ENCODE data around the gene BZW1.
"Not testable (repeated sequence)": the region's sequence is repeated elsewhere in the genome, so short reads cannot be mapped to it uniquely, and the experiment has no call there.

Gene BZW1

GRCh38 chr2:200794143-200794542 is 17.6 kb upstream of the BZW1 start:
- no peak for DNase-seq

- no peak for DNase-seq
Measured at GRCh38 chr2:200795028-200795440, 16.7 kb upstream of the BZW1 start.

DNA sequence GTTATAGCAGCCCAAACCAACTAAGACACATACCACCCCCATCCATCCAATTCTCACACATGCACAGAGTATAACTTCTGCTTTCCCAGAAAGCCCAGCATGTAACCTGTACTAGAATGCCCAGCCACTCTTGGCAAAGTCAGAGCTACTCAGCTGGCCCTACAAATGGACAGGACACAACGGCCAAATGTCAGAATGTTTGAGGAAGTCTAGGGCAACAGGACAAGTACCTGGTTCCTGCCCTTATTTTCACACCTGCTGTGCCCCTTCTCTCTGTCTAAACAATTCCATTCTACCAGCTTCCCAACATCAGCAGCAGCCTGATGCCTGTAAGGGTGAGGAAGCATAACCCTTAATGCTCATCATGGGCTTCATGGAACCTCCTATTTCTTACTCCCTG is 15.1 kb upstream of the BZW1 start:
- DNase-seq: no peak

DNA sequence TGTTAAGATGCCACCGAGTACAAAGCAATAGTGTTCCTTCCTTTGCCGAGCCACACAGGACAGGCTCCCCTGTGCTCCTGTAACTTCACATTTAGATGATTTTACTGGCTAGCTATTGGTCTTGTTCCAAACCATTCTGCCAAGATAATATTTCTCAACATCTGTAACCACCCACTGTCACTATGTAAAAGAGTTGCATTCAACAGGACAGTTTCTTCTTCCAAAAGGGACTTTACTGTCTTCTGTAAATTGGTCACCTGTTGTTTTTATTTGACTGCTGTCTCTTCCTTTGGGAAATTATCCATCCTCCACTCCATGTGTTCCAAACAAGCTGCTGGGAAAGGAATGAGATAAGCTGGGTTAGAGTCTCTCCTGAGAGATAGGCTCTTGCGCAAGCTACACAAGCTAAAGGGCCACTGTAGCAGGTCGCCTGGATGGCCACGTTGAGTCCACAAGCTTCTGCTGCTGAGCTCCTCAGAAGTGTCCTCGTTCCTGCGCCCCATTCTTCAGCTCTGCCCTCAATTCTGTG is 14.4 kb upstream of the BZW1 start:
- no peak for DNase-seq

DNA sequence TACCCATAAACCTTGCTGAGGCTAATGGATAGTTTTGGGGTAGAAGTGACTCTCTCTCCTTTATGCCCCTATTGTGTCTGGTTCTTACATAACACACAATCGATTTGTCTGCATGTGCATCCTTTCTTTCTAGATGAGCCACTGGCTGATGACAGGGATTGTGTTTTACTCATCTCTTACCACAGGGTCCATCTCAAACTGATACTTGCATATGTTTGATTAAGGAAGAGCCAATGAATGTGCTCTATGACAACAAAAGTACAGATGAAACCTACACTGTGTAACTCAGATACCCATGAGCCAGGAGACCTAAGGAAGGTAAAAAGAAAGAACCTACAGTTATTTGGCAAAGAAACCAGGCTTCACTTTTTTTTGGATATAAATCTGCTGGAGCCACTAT is 13.2 kb upstream of the BZW1 start:
- DNase-seq: no peak

DNA sequence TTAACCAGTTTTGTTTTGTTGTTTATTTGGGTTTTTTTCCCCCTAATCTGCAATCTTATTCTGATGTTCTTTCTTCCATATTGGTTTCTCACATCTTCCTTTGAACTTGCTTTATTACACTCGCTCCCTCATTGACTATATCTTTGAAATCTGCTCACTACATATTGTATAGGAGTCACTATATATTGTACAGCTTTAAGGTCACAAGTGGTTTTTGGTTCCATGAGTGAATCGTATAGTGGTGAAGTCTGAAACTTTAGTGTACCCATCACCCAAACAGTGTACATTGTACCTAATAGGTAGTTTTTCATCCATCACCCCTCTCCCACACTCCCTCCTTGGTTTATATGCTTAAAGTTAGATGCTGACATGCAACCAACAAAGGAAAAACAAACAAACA is 11.3 kb upstream of the BZW1 start:
- DNase-seq: no peak

DNA sequence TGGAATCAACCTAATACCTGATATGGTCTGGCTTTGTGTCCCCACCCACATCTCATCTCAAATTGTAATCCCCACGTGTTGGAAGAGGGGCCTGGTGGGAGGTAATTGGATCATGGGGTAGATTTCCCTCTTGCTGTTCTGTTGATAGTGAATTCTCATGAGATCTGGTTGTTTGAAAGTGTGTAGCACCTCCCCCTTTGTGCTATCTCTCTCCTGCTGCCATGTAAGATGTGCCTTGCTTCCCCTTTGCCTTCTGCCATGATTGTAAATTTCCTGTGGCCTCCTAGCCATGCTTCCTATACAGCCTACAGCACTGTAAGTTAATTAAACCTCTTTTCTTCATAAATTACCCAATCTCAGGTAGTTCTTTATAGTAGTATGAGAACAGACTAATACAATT is 10.3 kb upstream of the BZW1 start:
- DNase-seq: not testable (repeated sequence)

DNA sequence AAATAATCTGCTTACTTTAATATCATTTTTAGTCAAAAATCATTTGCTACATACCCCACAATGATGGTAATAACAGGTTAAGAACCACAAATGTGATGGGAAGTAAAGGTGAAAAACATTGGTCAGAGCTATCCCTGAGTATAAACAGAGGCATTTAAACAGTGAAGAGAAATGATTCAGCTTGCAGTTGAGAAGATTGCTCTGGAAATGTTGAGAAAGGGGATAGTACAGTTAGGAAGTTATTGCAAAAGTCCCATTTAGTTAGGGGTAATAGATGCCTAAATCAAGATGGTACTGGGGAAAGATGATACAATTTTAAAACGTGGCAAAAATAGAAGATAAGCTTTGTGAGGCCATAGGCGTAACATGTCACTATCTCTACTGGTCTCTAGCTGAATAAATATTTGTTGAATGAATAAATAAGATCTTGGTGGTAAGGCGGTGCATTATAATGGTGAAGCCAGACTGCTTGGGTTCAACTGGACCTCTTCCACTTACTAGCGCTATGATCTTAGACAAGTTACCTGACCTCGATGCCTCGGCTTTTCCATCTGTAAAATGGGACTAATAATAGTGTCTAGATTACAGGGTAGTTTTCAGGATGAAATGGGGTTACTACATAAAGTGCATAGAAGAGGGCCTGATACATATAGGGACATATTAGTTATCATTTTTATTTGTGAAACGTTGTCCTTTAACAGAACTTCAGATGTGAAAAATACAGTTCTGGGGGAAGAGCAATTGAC is 2.0 kb upstream of the BZW1 start:
- DNase-seq: no peak

DNA sequence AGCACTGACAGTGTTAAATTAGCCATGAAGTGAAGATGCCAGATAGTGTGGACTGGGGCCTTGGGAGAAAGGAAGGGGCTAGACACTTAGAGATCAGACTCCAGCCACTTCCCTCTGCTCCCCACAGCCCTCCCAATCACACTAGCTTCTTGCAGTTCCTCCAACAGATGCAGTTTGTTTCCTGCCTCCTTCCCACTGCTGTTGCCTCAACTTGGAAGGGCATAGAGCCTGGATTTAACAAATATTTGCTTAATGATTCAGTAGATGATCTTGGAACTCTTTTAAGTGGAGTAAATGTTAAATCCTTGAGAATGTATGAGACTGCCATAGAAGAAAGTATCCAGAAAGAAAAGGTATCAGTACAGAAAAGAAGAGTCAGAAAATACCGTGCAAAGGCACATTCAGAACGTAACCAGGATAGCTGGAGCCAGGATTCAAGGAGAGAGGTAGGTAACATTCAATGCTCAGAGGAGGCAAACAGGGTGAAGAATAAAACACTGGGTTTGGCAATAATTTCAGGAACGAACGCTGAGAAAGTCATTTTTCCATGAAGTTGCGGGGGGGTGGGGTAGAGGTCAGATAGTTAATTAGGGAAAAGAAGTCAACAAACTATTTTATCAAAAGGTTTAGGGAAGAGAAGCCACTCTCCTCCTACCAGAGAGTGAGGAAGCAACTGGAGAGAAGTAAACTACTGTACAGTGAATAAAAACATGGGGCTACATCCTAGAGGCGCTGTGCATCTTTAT is 1.3 kb upstream of the BZW1 start:
- no peak for DNase-seq

- no peak for DNase-seq
Measured at GRCh38 chr2:200810998-200811332, 745 bp upstream of the BZW1 start.

- peak; percentile 50 to 56 for DNase-seq
Measured at GRCh38 chr2:200812122-200813022, 662 bp downstream of the BZW1 start.

GRCh38 chr2:200814276-200814815 is 2.6 kb downstream of the BZW1 start:
- no peak for DNase-seq

- DNase-seq: no peak
Measured at GRCh38 chr2:200814917-200815316, 3.2 kb downstream of the BZW1 start.

- not testable (repeated sequence) for DNase-seq
Measured at GRCh38 chr2:200818732-200819131, 7.0 kb downstream of the BZW1 start.

- DNase-seq: no peak
Measured at GRCh38 chr2:200820573-200821234, 9.0 kb downstream of the BZW1 start.

GRCh38 chr2:200821686-200822245 is 10.1 kb downstream of the BZW1 start:
- DNase-seq: no peak

DNA sequence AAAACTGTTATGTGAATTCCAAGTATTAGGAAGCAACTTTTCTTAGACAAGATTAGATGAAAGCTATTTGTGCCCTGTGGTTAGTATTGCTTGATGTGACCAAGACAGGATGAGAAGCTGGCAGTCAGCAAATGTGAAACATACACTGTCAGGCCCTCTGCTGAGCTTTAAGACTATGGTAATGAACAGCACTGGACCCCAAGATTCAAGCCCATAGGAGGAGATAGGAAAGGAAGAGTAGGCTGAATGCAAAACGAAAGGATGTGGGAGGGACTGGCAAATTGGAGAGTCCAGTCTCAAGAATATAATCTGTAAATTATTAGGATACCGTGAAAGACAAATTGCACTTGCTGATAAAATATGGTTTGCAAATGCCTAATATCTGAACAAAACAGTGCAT is 16.4 kb downstream of the BZW1 start:
- no peak for DNase-seq

DNA sequence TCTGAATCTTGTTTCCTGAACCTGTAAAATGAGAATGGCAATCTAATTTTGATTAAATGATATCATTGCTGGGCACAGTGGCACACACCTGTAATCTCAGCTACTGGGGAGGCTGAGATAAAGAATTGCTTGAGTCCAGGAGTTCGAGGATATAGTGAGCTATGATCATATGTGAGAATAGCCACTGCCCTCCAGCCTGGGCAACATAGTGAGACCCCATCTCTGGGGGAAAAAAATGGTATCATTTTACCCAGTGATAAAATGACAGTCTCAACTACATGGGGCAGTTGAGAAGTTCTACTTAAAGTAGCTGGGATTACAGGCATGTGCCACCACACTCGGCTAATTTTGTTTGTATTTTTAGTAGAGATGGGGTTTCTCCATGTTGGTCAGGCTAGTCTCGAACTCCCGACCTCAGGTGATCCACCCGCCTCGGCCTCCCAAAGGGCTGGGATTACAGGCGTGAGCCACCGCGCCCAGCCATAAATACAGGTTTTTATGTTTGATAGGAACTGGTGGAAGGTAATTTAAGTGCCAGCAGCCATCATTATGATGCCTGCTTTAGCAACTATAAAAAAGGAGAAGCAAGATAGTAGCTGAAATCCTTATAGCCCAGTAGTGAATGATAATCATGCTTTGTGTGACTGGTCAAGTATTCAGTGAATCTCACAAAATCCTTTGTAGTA is 17.0 kb downstream of the BZW1 start:
- DNase-seq: no peak

DNA sequence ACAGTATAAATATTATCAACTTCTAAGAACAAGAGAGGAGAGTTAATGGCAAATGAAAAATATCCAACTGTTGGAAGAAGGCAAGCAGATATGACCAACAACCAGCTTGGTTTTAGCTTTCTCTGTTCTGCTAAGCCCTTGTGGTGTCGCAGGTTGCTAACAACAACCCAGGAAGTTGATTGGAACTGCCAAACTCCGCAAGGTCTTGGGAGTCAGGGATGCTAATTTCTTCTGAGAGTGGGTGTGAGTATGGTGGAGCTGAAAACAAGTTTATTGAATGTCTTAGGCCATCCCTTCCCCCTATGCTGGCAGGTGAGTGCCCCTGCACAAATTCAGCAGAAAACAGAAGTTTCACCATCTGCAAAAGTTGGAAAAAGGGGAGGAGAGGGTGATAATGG is 17.5 kb downstream of the BZW1 start:
- DNase-seq: no peak

GRCh38 chr2:200834701-200835100 is 23.0 kb downstream of the BZW1 start:
- DNase-seq: no peak

- no peak for DNase-seq
Measured at GRCh38 chr2:200839513-200839912, 27.8 kb downstream of the BZW1 start.

Data from activated CD4-positive, alpha-beta T cell treated with anti-CD3 and anti-CD28 coated beads, Interleukin-2, amount 50 U/mL, for 4 hours (primary cell).